ENCODE measurements around the gene PHF2.

- TF ChIP-seq, protein P1, sequence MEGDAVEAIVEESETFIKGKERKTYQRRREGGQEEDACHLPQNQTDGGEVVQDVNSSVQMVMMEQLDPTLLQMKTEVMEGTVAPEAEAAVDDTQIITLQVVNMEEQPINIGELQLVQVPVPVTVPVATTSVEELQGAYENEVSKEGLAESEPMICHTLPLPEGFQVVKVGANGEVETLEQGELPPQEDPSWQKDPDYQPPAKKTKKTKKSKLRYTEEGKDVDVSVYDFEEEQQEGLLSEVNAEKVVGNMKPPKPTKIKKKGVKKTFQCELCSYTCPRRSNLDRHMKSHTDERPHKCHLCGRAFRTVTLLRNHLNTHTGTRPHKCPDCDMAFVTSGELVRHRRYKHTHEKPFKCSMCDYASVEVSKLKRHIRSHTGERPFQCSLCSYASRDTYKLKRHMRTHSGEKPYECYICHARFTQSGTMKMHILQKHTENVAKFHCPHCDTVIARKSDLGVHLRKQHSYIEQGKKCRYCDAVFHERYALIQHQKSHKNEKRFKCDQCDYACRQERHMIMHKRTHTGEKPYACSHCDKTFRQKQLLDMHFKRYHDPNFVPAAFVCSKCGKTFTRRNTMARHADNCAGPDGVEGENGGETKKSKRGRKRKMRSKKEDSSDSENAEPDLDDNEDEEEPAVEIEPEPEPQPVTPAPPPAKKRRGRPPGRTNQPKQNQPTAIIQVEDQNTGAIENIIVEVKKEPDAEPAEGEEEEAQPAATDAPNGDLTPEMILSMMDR (IDR thresholded peaks at IDR 0.05), result no peak
- no peak for TF ChIP-seq POLR2A (IDR thresholded peaks at IDR 0.05)
These were observed 96.8 kb downstream of the PHF2 start for GRCh38 chr9:93673021-93673838.

Measured in thyroid gland (tissue), 4 donors.